Hematopoietic multipotent progenitor cell treated with erythropoietin and hydrocortisone succinate and interleukin-3 and kit ligand, for 4 days (in vitro differentiated cells): ENCODE data around the gene WNK4.

Experiments used
- DNase-seq: peaks from one replicate; pipeline ENCODE4 v3.0.0-alpha.2; 2015

The WNK4 gene

GRCh38 chr17:42797067-42798007 lies 16.9 kb downstream of the WNK4 start:
- DNase-seq = no peak

- DNase-seq = no peak
Measured at GRCh38 chr17:42798011-42798382, 17.6 kb downstream of the WNK4 start.

- DNase-seq = peak; percentile 94
Measured at GRCh38 chr17:42798383-42799380, 18.3 kb downstream of the WNK4 start, which contains the start of the genes CNTD1 and COA3. Gene CNTD1, plus strand, starts transcription at chr17:42798861. Its CDS starts 207 bp downstream, at chr17:42799068. Gene COA3, minus strand, starts transcription at chr17:42798704. Its CDS starts 23 bp downstream, at chr17:42798681.

- DNase-seq = no peak
Measured at GRCh38 chr17:42803074-42803883, 22.9 kb downstream of the WNK4 start.

GRCh38 chr17:42804918-42805367 lies 24.5 kb downstream of the WNK4 start:
- no peak for DNase-seq

- no peak for DNase-seq
Measured at GRCh38 chr17:42806249-42806648, 25.8 kb downstream of the WNK4 start.

GRCh38 chr17:42809250-42809649 lies 28.8 kb downstream of the WNK4 start:
- DNase-seq = no peak

GRCh38 chr17:42814633-42815399 lies 34.4 kb downstream of the WNK4 start:
- DNase-seq = no peak

- DNase-seq = no peak
Measured at GRCh38 chr17:42817866-42818265, 37.5 kb downstream of the WNK4 start.

GRCh38 chr17:42818379-42818778 lies 38.0 kb downstream of the WNK4 start:
- DNase-seq = no peak

GRCh38 chr17:42819939-42820535 lies 39.6 kb downstream of the WNK4 start:
- DNase-seq = peak; percentile 91

GRCh38 chr17:42821176-42821575 lies 40.8 kb downstream of the WNK4 start:
- no peak for DNase-seq

GRCh38 chr17:42827472-42827871 lies 47.1 kb downstream of the WNK4 start:
- no peak for DNase-seq

- no peak for DNase-seq
Measured at GRCh38 chr17:42830971-42831370, 50.6 kb downstream of the WNK4 start.

- DNase-seq = no peak
Measured at GRCh38 chr17:42832213-42832933, 52.0 kb downstream of the WNK4 start.

GRCh38 chr17:42832934-42833766 lies 52.7 kb downstream of the WNK4 start, which contains the start of gene PSME3:
Gene PSME3, plus strand, starts transcription at chr17:42833397. Its CDS starts 235 bp downstream, at chr17:42833632.
- peak; percentile 95 for DNase-seq

- DNase-seq = no peak
Measured at GRCh38 chr17:42833767-42834422, 53.5 kb downstream of the WNK4 start.

- DNase-seq = no peak
Measured at GRCh38 chr17:42835732-42836131, 55.3 kb downstream of the WNK4 start.
